ENCODE measurements around the gene ABCD1. TPM values are rescaled to one million over a fixed set of nuclear protein-coding genes. Genes with fewer than 3 reads are reported as not detected.

The ABCD1 gene
- total RNA-seq (2013; cell fraction: nucleolus; rRNA removed), result 10.6 and 14.9 TPM in 2 replicates
- total RNA-seq (2014; rRNA removed), result 3.8 and 5.1 TPM in 2 replicates
- 1.4 and 1.8 TPM in 2 replicates for total RNA-seq (2014; rRNA removed; fragmentation: Illumina TruSeq; extraction: Trizol)
- total RNA-seq (2021), result 6.5 and 6.8 TPM in 2 replicates
- polyA plus RNA-seq (2011; ENCODE audit: low read depth), result 1.9 TPM
- polyA plus RNA-seq (2011; rRNA removed), result 0.55 and 1.3 TPM in 2 replicates
- polyA plus RNA-seq (2011; cell fraction: cytosol; rRNA removed), result 1.6 and 1.9 TPM in 2 replicates
- 8.1 and 9.6 TPM in 2 replicates for polyA plus RNA-seq (2011; cell fraction: nucleus; rRNA removed)
- polyA plus RNA-seq (2012), result 3.9 and 4.1 TPM in 2 replicates
- 0.19 and 0.96 TPM in 2 replicates for polyA plus RNA-seq (2014; fragmentation: Illumina TruSeq; extraction: Trizol)
- polyA plus RNA-seq (2014; fragmentation: Nextera tagmentation; extraction: Ambion mirVana), result under 1 TPM; 0.13 to 0.35 TPM
- 3.9 and 5.1 TPM in 2 replicates for polyA plus RNA-seq (2014; rRNA removed)
- polyA plus RNA-seq (2016; fragmentation: Nextera tagmentation; extraction: Ambion mirVana), result 1 to 10 TPM; 1.4 to 1.6 TPM
- polyA minus RNA-seq (2011; rRNA and poly(A)+ RNA removed), result 2.3 and 4.7 TPM in 2 replicates
- 2.3 and 2.5 TPM in 2 replicates for polyA minus RNA-seq (2011; cell fraction: cytosol; rRNA and poly(A)+ RNA removed)
- 6.9 and 13.2 TPM in 2 replicates for polyA minus RNA-seq (2011; cell fraction: nucleus; rRNA and poly(A)+ RNA removed)
- Bru-seq, nascent RNA, result percentile 42 among the genes with signal in this experiment
- BruChase-seq, experiment 1, labeled RNA remaining after a 6-hour chase, result percentile 34 among the genes with signal in this experiment
- percentile 38 among the genes with signal in this experiment for BruChase-seq, experiment 2, labeled RNA remaining after a 2-hour chase
- long read RNA-seq, experiment 1, partial matches to known transcripts, result 1 of 1 reads
- long read RNA-seq, experiment 1, other reads (novel, unspliced or antisense), result 0 of 1 reads
- long read RNA-seq, experiment 2, result 0 reads

GRCh38 chrX:153724252-153725038, at the start of gene ABCD1, which contains the start of gene BCAP31:
TSS of gene ABCD1 (plus strand) at chrX:153724856. CDS start at chrX:153725267, 411 bp downstream.
TSS of gene BCAP31 (minus strand) at chrX:153724387. CDS start at chrX:153723244, 1,143 bp downstream.
- no peaks in the 10 kb centered on the region; the same call in 2 of the 3 replicates for H3K9me3 ChIP-seq (replicated peaks; ENCODE audit: control insufficient read depth, insufficient read depth, low read length)
- SMC1A ChIA-PET (ENCODE audit: uncharacterized antibody, unreplicated experiment), result no interaction called here
- H3K36me3 ChIP-seq (ENCODE audit: control insufficient read depth in 2 of 2, insufficient read depth in 2 of 2, low read length in 1 of 2), result peaks cover 0 to 5% of the 10 kb centered on the region in 2 experiments; a peak in 3 of 4 replicates
- RAD21 ChIA-PET (ENCODE audit: unreplicated experiment), result interaction anchor here (0.6 to 1.3 kb wide), 2 partner anchors 35 to 37 kb away, joined by 3 to 4 read pairs; partner anchors contain the start of gene SLC6A8
- POLR2A ChIA-PET, result no interaction called here
- peak; percentile 77 for ATAC-seq
- H2AFZ ChIP-seq (ENCODE audit: control insufficient read depth, low read depth, low read length), result peak within 1 kb of the TSS; percentile 52; the same call in 1 of the 2 replicates
- peaks cover 30% of the 10 kb centered on the region for H3K4me1 ChIP-seq (ENCODE audit: control insufficient read depth, insufficient read depth, low read length)
- TF ChIP-seq GATAD2B (conservative IDR thresholded peaks at IDR 0.05; ENCODE audit: low read depth), result 0 out of 2 replicates have a peak, but pooled peaks have one; percentile 33
- no peak for TF ChIP-seq NR2C2 (IDR thresholded peaks at IDR 0.05; ENCODE audit: borderline replicate concordance, control insufficient read depth, insufficient read length, low read depth)
- TF ChIP-seq POU2F2 (IDR thresholded peaks at IDR 0.05; ENCODE audit: borderline replicate concordance, low read depth, low read length), result no peak
- peak; percentile 77; the same call in 1 of the 2 replicates for TF ChIP-seq TAF1 (IDR thresholded peaks at IDR 0.05; ENCODE audit: borderline replicate concordance, low read depth, low read length)
- TF ChIP-seq ATF7 (IDR thresholded peaks at IDR 0.05; ENCODE audit: low read depth), result no peak
- peak in 1 of 2 experiments; percentile 35; a peak in 1 of 4 replicates for TF ChIP-seq BHLHE40 (IDR thresholded peaks at IDR 0.05; ENCODE audit: borderline replicate concordance in 1 of 2, low read depth in 2 of 2, low read length in 1 of 2)
- TF ChIP-seq NFXL1 (IDR thresholded peaks at IDR 0.05; ENCODE audit: borderline replicate concordance), result no peak
- TF ChIP-seq TCF12 (IDR thresholded peaks at IDR 0.05; ENCODE audit: low read depth, low read length), result peak; percentile 28; the same call in 1 of the 2 replicates
- TF ChIP-seq POLR2AphosphoS2 (IDR thresholded peaks at IDR 0.05; ENCODE audit: low read depth, low read length), result peak; percentile 62; the same call in 1 of the 2 replicates
- TF ChIP-seq SPI1 (IDR thresholded peaks at IDR 0.05; ENCODE audit: borderline replicate concordance, insufficient read depth, low read depth, low read length), result peak; percentile 14; the same call in 1 of the 2 replicates
- TF ChIP-seq CHD2 (IDR thresholded peaks at IDR 0.05; ENCODE audit: borderline replicate concordance, low read depth, low read length), result peak; percentile 88
- TF ChIP-seq POLR2A (IDR thresholded peaks at IDR 0.05; ENCODE audit: low read depth, low read length), result peak; percentile 88
- TF ChIP-seq NR2F1 (conservative IDR thresholded peaks at IDR 0.05), result 0 out of 2 replicates have a peak, but pooled peaks have one; percentile 25
- TF ChIP-seq POLR2AphosphoS5 (IDR thresholded peaks at IDR 0.05; ENCODE audit: low read length), result peak; percentile 71
- TF ChIP-seq HCFC1 (IDR thresholded peaks at IDR 0.05; ENCODE audit: low read length), result no peak
- TF ChIP-seq GABPA (IDR thresholded peaks at IDR 0.05; ENCODE audit: low read depth), result 0 out of 2 replicates have a peak, but pooled peaks have one; percentile 46
- TF ChIP-seq ZNF24 (IDR thresholded peaks at IDR 0.05), result no peak
- TF ChIP-seq EGR1 (IDR thresholded peaks at IDR 0.05; ENCODE audit: borderline replicate concordance in 1 of 2, low read depth in 2 of 2, low read length in 2 of 2), result peak in 1 of 2 experiments; percentile 39; a peak in 1 of 3 replicates
- H4K20me1 ChIP-seq (ENCODE audit: control insufficient read depth, insufficient read depth), result no peaks in the 10 kb centered on the region
- in situ Hi-C loops (cut with MboI), result no loop called here
- FAIRE-seq, result peak; percentile 31
- H3K9ac ChIP-seq (ENCODE audit: control insufficient read depth, insufficient read depth, low read length), result peak within 1 kb of the TSS; percentile 60
- H3K27ac ChIP-seq (ENCODE audit: control insufficient read depth, insufficient read depth), result peak within 1 kb of the TSS; percentile 64
- 13% methylated on average over 35 of the region's 88 CpGs for whole genome bisulfite sequencing (ENCODE audit: insufficient coverage, insufficient replicate concordance, low lambda C conversion rate, missing lambda C conversion rate)
- H3K27me3 ChIP-seq (replicated peaks in 1 of 2; ENCODE audit: control insufficient read depth in 2 of 2, insufficient read depth in 2 of 2, low read length in 1 of 2), result no peaks in the 10 kb centered on the region
- no TSS peak for BruUV-seq (replicated peaks)
- peak; percentile 32 for DNase-seq (ENCODE audit: low read depth, low spot score)
- intact Hi-C loops (cut with micrococcal nuclease; ENCODE audit: unreplicated experiment), result loop anchor here (5.0 kb wide), 1 partner anchor 203 kb away; the partner anchor contains the start of gene ARHGAP4
- peak within 1 kb of the TSS; percentile 70 for H3K4me3 ChIP-seq
- H3K79me2 ChIP-seq (ENCODE audit: control insufficient read depth, insufficient read depth, low read length), result peaks cover 17% of the 10 kb centered on the region
- CTCF ChIA-PET, result no interaction called here
- peak within 1 kb of the TSS; percentile 71 for H3K4me2 ChIP-seq (ENCODE audit: control insufficient read depth, insufficient read depth)
